ENCODE results near the gene IKBIP.

GRCh38 chr12:98674841-98675240 lies 30.3 kb upstream of the IKBIP start:
- no peak for TF ChIP-seq RAD21 (conservative IDR thresholded peaks at IDR 0.05)
- TF ChIP-seq, protein P1, sequence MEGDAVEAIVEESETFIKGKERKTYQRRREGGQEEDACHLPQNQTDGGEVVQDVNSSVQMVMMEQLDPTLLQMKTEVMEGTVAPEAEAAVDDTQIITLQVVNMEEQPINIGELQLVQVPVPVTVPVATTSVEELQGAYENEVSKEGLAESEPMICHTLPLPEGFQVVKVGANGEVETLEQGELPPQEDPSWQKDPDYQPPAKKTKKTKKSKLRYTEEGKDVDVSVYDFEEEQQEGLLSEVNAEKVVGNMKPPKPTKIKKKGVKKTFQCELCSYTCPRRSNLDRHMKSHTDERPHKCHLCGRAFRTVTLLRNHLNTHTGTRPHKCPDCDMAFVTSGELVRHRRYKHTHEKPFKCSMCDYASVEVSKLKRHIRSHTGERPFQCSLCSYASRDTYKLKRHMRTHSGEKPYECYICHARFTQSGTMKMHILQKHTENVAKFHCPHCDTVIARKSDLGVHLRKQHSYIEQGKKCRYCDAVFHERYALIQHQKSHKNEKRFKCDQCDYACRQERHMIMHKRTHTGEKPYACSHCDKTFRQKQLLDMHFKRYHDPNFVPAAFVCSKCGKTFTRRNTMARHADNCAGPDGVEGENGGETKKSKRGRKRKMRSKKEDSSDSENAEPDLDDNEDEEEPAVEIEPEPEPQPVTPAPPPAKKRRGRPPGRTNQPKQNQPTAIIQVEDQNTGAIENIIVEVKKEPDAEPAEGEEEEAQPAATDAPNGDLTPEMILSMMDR (IDR thresholded peaks at IDR 0.05; ENCODE audit: poor library complexity, severe bottlenecking), result no peak
- no peak for TF ChIP-seq EP300 (conservative IDR thresholded peaks at IDR 0.05; ENCODE audit: poor library complexity, severe bottlenecking)
- TF ChIP-seq POLR2AphosphoS5 (IDR thresholded peaks at IDR 0.05), result no peak
